ENCODE results near the gene PARD6B.

GRCh38 chr20:50743087-50743486 is 11.7 kb downstream of the PARD6B start:
- TF ChIP-seq MAZ (IDR thresholded peaks at IDR 0.05; ENCODE audit: borderline replicate concordance, low read depth, low read length) = no peak
- no peak for TF ChIP-seq CTCF (conservative IDR thresholded peaks at IDR 0.05; ENCODE audit: low read depth, low read length)
